Stimulated activated CD4-positive, alpha-beta T cell treated with anti-CD3 and anti-CD28 coated beads, TNF-alpha, amount 100 ng/mL, for 4 hours (primary cell): ENCODE measurements around the gene CITED1.
"Not testable (repeated sequence)": the region's sequence is repeated elsewhere in the genome, so short reads cannot be mapped to it uniquely, and the experiment has no call there.

Source experiments
- DNase-seq, 3 experiments: peaks; one replicate each; pipeline ENCODE4 v3.0.0-alpha.2; 2020; ENCODE audit warnings: low read depth in 3 of 3

Gene CITED1, protein sequence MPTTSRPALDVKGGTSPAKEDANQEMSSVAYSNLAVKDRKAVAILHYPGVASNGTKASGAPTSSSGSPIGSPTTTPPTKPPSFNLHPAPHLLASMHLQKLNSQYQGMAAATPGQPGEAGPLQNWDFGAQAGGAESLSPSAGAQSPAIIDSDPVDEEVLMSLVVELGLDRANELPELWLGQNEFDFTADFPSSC

DNA sequence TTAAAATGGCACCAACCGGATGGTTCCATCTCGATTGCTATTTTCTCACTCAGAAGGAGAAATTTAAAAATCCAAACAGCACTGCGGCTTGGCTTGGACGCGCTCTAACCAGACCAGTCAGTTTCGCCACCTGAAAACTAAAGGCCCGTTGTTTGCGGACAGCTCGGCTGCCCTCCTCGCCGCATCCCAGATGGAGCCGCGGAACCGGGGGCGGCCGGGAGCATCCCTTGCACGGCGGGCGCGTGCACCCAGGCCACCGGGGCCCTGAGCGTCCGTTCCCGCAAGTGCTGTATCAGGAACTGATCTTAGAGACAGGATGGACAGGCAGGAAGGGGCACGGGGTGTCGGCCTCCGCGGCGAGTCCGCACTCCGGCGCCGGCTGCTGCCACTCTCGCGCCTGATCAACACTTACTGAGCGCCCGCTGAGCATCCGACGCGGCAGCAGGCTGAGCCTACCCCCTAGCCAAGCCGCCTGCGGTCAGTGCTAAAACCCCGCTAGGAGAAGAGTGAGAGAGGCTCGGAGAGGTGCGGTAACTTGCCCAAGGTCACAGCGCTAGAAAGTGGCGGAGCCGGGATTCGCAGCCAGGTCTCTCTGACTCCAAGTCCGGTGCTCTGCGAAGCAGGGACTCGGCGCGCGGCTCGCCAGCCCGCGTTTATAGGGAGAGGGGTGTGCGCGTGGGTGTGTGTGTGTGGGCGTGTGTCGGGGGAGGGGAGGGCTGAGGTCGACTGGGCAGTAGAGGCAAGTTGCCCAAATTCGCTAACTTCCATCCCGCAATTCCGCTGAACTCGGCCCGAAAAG lies at the start of gene CITED1:
Gene CITED1 (minus strand): TSS at position 629 of the 799 bp plus-strand sequence. CDS start 3,045 bp downstream, outside the sequence.
- DNase-seq: no peak

DNA sequence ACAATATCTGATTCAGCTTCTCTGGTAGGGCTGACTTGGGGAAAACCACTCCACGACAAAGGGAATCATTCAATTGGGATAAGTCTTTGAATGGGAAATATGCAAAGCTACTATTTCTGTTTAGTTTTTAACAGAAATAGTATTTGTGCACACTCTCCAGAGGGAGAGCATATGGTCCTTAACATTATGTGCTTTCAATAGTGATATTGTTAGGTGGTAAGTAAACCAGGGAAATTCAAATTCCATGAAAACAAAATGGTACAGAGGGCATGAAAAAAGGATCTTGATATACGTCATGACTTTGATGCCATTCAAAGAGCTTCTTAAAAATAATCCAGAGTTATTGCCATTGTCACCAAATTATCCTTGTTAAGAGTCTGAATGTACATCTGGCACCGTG lies 47.1 kb upstream of the CITED1 start:
- DNase-seq: no peak

DNA sequence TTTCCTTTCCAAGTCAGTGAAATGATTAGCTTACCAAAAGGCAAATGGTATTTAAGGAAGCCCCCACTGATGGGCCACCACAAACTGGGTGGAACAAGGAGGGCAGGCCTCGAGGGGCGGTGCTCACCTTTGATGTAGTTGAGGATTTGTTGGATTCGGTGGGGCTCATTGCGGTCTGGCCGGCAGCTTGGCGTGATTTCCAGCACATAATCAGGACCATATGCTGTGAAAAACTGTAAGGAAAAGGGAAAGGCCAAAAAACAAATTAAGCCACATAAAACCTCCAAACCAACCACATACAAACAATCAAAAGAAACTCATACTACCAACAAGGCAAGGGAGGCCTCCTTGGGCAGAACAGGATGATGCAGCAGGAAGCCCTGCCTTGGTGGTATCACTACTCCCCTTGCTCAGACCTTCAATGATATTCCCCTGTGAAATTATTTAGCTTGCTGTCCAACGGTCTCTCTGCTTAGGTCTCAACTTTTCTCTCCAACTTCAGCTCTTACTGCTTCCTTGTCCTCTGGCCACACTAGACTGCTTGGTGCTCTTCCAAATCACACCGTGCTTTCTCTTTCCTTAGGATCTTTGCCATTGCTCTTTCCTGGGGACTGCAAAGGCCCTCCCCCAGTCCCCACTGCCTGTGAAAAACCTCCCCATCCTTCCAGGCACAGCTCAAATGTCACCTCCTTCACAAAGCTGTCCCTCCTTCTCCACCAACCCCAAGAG lies 46.1 kb upstream of the CITED1 start:
- no peak for DNase-seq

DNA sequence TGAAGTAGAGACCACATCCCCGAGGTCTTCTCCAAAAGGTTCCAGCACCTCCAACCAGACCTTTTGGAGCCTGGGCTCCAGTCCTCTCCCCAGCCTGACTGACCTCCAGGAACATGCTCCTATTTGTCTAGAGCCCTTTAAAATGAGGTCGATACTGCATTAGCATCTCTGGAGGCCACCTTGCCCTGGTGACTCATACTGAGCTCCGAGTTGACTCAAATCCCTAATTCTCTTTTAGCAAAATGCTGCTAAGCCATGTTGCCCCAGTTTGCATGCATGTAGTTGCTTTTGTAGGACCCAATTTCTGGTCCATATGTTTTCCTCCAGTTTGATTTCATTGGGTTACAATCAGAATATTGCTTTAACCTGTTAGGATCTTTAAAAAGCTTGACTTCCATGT lies 43.5 kb upstream of the CITED1 start:
- DNase-seq: no peak

DNA sequence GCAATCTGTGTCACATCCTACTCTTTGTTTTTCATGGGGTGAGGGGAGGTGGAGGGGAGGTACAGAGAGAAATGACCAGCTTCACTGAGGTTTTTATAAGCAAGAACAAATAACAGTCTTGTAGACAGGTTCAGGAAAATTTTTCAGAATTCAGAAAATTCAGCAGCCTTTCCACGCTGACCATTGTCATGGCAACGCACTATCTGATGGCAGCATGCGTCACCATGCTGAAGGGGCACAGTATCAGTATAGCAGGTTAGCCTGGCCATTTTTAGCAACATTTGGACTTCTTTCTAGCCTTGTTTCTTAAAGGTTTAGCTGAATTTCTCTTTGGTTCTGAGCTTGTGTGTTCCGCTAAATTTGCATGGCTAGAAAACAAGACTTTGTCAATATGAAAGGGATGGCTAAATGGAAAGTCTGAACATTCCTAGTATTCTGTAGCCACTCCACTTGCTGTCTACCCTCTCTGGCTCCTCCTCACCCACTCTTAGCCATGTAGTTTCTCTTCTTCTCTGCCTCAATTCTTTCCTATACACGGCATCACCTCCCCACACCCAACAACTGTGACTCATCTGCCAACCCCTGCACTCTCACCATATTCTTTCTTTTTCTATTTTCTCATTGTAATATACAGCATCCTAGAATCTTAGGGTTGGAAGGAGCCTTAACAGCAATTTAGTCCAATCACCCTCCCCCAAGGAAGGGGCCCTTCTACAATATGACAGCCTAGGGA lies 42.7 kb upstream of the CITED1 start:
- no peak for DNase-seq

DNA sequence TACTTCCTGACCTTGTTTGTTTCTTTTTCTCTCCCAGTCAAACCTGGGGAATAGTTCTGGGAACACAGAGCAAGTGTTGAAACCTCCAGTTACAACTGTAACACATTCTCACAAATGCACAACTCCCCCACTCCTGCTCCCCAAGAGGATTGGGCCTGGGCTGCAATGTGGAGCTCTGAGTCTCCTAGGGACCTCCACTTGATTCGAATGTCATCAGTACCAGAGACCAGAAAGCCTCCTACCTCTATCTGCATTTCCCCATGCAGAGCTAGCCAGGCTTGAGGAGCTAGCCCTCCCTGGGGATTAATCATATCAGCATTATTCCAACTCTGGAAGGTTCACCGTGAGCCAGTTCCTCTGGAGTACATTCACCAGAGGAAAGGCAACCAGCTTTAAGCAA lies 41.7 kb upstream of the CITED1 start:
- DNase-seq: no peak

DNA sequence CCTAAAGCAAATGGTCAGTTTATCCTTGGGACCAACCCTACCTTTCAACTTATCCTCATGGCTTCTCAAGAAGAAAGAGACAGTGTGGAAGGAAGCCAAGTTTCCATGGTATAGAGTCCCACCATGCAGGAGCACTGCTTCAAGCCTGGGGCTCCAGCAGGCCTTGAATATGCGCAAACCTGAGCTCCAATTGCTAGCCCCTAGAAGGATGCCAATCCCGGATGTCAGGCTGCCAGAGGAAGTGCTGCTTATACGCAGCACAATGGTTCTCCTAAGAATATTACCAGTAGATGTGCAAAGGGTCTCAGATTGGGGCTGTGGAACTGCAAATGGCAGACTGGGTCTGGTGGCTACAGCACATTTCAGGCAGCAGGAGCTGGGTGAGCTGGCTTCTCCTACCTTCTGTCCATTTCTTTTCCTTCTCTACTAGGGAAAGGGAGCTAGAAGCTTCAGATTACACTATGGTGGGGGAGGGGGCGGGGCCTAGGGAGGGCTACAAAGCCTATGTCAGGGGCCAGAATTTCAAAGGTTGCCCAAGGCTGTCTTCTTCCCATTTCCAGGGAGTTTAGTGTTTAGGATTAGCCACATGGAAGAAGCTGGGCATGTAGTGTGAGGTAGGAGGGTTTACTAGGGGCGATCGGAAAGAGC lies 40.7 kb upstream of the CITED1 start:
- no peak for DNase-seq

DNA sequence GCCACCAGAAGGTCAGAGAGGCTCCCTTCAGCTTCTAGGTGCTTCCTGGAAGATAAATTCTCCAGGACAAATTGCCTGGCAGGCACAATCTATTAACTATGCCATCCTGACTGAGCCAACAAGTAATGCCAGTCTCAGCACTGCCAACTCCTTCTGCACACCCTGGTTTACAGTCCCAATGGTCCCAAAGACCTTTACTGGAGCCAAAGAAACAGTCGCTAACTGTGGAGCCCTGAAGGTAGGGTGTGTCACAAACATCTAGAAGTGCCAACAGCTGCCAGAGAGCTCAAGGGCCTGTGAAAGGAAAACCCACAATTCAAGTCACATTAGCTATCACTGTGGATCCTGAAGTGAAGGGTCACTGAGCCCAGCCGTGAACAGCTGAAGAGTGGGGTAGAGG lies 34.9 kb upstream of the CITED1 start:
- no peak for DNase-seq

DNA sequence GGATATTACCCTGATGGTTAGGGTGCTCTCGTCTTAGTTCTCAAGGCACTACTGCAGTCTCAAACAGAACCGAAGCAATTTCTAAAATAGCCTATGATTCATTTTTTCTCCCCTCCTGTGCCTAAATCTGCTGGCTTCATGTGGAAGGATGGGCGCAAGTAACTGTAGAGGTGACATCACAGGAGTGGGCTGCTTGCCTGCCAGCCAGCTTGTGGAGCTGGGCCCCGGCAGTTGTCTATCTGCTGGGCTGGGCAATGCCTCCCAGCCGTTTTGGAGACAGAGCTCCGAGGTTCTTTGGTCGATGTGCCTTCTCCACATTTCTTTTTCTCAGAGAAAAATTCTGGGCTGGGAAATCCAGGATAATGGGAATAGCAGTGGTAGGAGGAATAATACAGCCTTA lies 34.3 kb upstream of the CITED1 start:
- no peak for DNase-seq

DNA sequence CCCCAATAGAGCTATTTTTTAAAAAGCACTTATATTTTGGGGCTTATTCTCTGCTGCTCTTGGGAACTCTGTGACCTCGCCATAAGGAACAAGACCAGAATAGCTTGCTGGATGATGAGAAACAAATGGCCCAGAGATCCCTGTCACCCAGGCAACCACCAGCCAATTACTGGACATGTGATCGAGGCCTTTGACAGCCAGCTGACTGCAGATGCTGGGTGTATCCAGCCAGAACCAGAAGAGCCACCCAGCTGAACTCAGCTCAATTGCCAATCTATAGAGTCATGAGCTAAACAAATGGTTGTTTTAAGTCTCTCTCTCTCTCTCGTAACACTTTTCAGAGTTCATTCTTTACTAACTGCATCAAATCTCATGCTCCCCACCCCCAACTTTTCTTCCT lies 24.4 kb upstream of the CITED1 start:
- no peak for DNase-seq

DNA sequence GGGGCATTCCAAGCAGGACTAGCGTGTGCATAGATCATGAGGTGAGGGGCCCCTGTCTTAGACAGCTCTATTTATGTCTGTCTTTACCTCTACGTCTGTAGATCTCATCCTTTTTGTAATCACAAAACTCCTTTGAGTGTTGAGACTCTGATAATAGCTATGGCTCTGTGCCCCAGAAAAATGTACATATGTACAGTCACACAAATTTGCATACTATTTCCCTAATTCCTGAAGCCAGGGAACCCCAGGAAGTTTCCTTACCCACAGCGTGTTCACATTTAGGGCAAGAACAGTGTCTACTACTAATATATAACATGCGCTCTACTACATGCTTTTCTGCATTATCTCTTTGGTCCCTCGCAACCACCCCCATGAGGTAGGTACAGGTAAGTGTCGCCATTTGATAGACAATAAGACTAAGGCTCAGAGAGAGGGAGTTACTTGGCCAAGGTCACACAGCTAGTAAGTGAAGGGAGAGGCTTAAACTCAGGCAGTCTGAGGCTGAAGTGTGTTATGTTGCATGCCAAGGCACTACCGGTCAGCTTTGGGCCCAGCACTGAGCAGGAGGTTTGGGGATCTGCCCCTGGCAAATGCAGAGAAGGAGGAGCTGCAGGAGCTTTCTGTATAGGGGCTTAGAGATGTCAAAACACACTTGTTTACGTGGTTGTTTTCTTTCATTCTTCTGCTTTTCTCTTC lies 21.0 kb upstream of the CITED1 start:
- DNase-seq: no peak

DNA sequence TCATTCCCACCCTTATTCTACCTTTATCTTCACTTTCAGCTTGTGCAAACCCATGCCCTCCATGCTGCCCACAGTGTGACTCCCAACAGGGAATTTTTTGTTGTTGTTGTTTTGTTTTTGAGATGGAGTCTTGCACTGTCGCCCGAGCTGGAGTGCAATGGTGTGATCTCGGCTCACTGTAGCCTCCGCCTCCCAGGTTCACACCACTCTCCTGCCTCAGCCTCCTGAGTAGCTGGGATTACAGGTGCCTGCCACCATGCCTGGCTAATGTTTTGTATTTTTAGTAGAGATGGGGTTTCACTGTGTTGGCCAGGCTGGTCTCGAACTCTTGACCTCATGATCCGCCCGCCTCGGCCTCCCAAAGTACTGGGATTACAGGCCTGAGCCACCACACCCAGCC lies 13.9 kb upstream of the CITED1 start:
- not testable (repeated sequence) for DNase-seq

DNA sequence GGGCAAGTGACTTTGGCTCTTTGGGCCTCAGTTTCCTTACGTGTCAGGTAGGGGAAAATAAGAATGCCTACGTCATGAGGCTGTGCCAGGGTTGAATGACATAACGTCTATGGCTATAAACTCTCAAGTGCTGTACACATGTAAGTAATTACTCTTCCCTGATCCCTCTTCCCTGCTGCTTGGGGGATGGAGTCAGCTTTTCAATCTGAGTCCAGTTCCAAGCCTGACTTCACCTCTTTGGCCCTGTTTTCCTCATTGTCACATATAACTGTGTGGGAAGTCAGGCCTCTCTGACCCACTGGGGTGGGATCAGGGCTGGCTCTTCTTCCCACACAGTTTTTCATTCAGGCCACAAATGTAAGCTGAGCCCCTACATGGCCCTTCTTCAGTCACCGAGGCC lies 11.4 kb upstream of the CITED1 start:
- no peak for DNase-seq

DNA sequence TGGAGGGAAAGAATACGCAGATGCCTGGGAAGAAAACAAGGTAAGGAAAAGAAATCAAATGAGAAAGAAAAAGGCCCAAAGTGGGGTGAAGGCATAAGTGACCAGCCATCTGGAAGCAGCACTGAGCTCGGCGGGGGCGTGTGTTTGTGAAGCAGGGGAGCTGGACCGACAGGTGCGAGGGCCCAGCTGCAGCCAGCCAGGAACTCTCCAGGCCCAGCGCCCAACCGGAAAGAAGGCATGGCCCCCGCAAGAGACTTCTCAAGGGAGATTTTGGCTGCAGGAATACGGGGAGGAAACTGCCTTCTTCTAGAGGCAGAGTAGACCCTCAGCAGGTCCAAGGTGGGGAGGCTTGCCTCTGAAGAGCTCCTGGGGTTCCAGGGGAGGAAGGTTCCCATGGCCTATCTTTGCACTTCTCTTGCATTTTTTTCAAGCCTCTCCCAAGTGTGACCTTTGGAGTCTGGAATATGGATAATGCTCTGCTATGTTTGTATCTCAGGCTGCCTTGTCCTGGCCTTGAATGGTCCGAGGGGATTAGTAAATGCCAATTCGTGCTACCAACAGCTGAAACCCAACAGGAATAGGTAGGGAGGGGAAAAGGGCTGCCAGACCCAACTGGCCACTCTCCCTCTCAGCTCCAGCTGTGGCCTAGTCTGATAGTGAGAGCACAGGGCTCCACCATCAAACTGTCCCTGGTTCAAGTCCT lies 10.8 kb upstream of the CITED1 start:
- DNase-seq: no peak

DNA sequence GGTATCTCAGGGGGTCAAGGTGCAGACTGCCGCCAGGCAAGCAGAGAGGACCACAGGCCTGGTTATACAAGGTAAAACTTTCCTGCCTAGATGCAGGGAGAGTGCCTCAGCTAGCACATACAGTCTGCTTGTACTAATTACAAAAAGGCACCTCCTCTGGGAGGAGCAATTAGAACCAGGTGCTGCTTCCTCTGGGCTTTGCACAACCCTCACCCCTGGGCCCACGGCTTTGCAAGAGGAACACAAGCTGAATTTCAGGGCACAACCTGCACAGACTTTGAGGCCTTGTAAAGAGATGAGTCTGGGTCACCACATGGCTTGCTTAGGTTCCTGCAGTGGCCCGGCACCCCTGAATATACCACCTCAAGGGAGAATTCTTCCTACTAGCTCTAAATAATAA lies 9.2 kb upstream of the CITED1 start:
- DNase-seq: no peak

DNA sequence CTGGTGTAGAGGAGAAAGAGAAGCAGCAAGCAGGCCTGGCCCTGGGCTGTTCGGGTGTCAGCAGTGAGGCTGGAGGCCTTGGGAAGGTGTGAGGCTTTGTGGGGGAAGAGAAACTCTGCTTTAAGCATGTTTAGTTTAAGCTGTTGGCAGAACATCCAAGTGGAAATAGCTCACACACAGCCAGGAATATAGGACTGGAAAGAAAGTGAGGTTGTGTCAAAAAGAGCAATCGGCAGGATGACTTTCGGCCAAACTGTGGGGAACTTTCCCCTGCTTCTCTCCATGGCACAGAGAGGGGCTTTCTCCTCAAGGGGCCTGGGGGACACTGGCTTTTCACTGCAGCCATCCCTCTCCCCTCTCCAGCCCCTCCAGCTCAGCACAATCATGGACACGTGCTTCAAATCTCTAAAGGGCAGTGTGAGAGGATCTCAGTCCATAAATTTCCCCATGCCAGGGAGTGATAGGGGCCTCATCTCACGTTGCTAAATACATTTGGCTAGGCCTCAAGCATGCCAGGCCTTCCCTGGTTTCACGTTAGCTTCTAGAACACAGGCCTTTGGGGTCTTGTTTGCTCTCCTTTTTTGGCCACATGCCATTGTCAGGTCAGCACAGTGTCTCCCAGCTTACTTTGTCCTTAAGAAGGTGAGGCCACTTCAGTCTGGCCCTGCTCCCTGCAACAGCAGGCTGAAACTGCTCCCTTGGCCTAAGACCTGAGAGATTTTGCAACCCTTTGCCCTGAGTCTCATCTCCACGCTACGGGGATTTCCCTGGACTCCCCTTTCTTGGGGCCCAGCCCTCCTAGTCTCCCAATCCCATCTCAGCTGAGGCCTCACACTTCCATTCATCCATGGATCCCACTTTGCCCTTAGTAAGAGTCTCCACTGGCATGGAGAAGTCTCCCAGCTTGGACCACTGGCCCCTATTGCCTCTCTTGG lies 8.3 kb upstream of the CITED1 start:
- DNase-seq: no peak

DNA sequence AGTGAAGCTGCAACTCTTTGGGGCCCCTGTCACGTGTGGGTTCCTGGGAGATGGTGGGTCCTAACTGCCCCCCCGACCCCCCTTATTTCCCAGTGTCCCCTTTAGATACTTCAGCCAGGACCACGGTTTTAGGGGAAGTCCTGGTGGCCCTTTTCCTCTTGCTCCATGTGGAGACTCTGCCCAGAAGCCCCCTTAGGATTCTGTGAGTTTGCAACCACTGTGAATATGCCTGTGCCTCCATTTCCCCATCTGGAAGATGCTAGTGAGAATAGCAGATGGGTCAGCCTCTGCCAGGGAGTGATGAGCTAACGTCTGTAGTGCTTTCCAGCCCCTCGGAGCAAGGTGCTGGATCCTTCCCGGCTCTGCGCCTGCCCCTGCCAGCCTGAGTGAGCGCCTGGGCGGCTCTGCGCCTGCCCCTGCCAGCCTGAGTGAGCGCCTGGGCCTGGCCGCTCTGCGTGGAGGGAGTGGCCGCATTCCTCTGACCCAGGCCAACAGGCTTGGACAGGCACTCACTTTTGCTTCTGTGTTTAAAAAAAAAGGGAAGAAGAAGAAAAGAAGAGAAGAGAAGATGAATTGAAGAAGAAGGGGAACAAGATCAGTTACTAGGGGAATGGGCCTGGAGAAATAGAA lies 6.7 kb upstream of the CITED1 start:
- no peak for DNase-seq

DNA sequence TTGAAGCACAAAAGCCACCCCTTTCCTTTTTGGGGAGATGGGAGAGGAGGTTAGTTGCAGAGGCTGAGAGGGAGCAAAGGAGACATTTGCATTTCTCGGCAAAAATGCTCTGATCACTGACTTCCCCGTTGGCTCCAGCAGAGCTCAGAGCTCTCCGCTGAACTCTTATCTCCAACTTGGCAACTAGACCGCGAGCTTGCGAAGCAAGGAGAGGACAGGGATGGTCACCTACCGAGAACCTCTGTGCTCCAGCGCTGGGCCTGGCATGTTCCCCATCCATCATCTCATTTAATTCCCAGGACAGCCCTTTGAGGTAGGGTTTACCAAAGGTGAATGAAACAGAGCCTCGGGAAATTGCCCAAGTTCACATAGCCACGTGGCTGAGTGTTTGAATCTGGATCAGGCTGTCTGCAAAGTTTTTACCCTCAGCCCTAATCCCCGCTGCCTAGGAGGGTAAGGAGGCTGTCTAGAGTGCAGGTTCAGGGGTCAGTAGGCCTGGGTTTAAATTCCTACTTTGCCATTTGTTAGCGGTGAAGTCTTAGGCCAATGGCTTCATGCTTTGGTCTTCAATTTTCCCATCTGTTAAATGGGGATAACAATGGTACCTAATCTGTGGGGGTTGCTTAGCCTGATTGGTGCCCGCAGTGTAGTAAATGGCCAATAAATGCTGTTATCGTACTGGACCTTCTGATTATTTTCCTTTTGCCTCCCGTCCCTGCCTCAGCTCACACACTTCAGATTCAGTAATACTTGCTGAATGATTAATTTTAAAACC lies 3.8 kb upstream of the CITED1 start:
- no peak for DNase-seq
